ENCODE data around the gene GUK1. TPM values are rescaled to one million over a fixed set of nuclear protein-coding genes. Genes with fewer than 3 reads are reported as not detected.

The GUK1 gene, protein sequence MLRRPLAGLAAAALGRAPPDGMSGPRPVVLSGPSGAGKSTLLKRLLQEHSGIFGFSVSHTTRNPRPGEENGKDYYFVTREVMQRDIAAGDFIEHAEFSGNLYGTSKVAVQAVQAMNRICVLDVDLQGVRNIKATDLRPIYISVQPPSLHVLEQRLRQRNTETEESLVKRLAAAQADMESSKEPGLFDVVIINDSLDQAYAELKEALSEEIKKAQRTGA
- total RNA-seq (100 to 1,000 TPM; 179 to 185 TPM), polyA plus RNA-seq (100 to 1,000 TPM; 382 to 488 TPM)

- peaks cover 0 to 24% of the 10 kb centered on the region in 2 donors for H3K36me3 Mint-ChIP-seq
- intact Hi-C loops (cut with micrococcal nuclease), result loop anchor here (1.0 to 2.0 kb wide), 7 partner anchors 25 to 405 kb away; partner anchors contain the start of genes ARF1, C1orf35, IBA57 and JMJD4
- CTCF ChIA-PET (ENCODE audit: partially characterized antibody), result interaction anchor here (0.8 to 7.3 kb wide), 3 partner anchors 10 to 30 kb away, joined by 3 to 50 read pairs (median 13); partner anchors contain the start of gene IBA57
Measured at GRCh38 chr1:228139931-228140723, at the start of gene GUK1. Gene GUK1, plus strand, starts transcription at chr1:228140279. Its CDS starts 24 bp downstream, at chr1:228140303.

DNA sequence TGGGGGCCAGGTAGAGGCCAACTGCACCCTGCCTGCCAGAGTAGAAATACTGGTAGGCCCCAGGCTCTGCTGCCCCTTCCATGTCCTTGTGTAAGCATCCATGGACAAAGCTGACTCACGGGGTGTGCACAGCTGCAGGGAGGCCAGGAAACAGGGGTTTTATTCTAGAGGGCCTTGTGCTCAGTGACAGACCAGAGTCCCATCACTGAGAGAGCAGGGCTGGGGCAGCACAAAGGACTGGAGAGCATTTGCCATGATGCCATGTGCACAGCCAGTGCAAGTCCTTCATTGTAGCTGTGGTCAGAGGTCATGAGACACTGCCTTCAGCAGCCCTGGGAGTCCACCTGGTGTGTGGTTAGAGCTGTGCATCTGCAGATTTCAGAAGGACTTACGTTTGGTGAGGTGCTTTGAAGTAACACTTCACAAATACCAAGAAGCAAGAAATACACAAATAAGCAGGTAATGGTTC is 49.4 kb upstream of the GUK1 start:
- H3K4me1 ChIP-seq (ENCODE audit: insufficient read depth, low read length), result peaks cover 80% of the 10 kb centered on the region
- no peak for DNase-seq
- H3K27ac ChIP-seq (ENCODE audit: low read depth, low read length), result peak overlapping the region; percentile 45
- H3K27ac Mint-ChIP-seq, result peak overlapping the region in 6 of 7 donors; percentile 47 to 99 (median 76)
- peaks cover 0 to 12% (median 9%) of the 10 kb centered on the region in 8 donors for H3K9me3 Mint-ChIP-seq
- H3K36me3 Mint-ChIP-seq, result peaks cover 31 to 62% of the 10 kb centered on the region in 2 donors
- CTCF ChIA-PET (ENCODE audit: partially characterized antibody), result interaction anchor here (1.3 kb wide), 1 partner anchor 40 kb away, joined by 4 read pairs; no protein-coding TSS in a partner anchor
- no peaks in the 10 kb centered on the region for H3K27me3 Mint-ChIP-seq
- H3K4me3 Mint-ChIP-seq, result peak overlapping the region; percentile 13 to 90 (median 66)
- H3K4me3 ChIP-seq (ENCODE audit: low read length in 2 of 2), result no peak overlapping the region
- peaks cover 62 to 96% (median 79%) of the 10 kb centered on the region in 4 donors for H3K4me1 Mint-ChIP-seq
- no peaks in the 10 kb centered on the region for H3K27me3 ChIP-seq (ENCODE audit: insufficient read depth, low read length)
- POLR2A ChIA-PET (ENCODE audit: partially characterized antibody), result interaction anchor here (2.1 to 12.8 kb wide), 3 partner anchors 4 to 15 kb away, joined by 6 to 146 read pairs (median 146); partner anchors contain the start of gene ARF1
- intact Hi-C loops (cut with micrococcal nuclease), result no loop called here
- H3K9me3 ChIP-seq (ENCODE audit: control insufficient read depth in 1 of 2, low read length in 2 of 2), result peaks cover 0 to 10% of the 10 kb centered on the region in 2 donors
- peaks cover 15% of the 10 kb centered on the region for H3K36me3 ChIP-seq (ENCODE audit: insufficient read depth, low read length)

More at GRCh38 chr1:228139931-228140723, at the start of gene GUK1:
- Histone ChIP-seq H3K36me3 (ENCODE audit: insufficient read depth, low read length) (peaks cover 4% of the 10 kb centered on the region), H3K27me3 (ENCODE audit: insufficient read depth, low read length) (no peaks in the 10 kb centered on the region), H3K4me1 (ENCODE audit: insufficient read depth, low read length) (peaks cover 47% of the 10 kb centered on the region), H3K27ac (ENCODE audit: low read depth, low read length) (peak within 1 kb of the TSS; percentile 98), H3K4me3 (ENCODE audit: low read length in 2 of 2) (peak within 1 kb of the TSS; percentile 94 to 99), H3K9me3 (ENCODE audit: control insufficient read depth in 1 of 2, low read length in 2 of 2) (no peaks in the 10 kb centered on the region)
- peak; percentile 100 for DNase-seq
- peak within 1 kb of the TSS; percentile 91 to 100 (median 100) for H3K27ac Mint-ChIP-seq
- peaks cover 14 to 47% (median 35%) of the 10 kb centered on the region in 4 donors for H3K4me1 Mint-ChIP-seq
- POLR2A ChIA-PET (ENCODE audit: partially characterized antibody), result interaction anchor here (0.6 to 5.3 kb wide), 20 partner anchors 9 to 1419 kb away, joined by 3 to 127 read pairs (median 6); partner anchors contain the start of genes ABCB10, ARF1, GJC2 and IBA57
- H3K27me3 Mint-ChIP-seq, result peaks cover 0 to 7% of the 10 kb centered on the region in 2 donors
- H3K4me3 Mint-ChIP-seq, result peak within 1 kb of the TSS; percentile 92 to 97 (median 96)
- H3K9me3 Mint-ChIP-seq, result no peaks in the 10 kb centered on the region

DNA sequence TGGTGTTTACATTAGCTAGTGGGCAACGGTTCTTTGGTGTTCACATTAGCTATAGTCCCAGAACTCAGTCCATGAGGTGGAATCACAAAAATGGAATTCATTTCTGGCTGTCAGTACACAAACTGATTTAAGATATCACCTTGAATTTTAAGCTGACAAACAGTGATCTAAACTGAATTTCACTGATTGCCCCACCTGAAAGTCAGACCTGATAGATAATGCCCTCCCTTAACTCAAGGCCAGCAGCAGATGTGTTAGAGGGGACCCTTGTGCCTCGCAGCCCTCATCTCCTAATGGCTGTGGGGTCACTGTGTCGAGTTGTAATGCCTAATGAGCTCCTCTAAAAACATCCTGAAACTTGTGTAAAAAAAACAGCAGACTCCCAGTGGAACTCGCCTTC is 49.0 kb upstream of the GUK1 start:
- ChIA-PET CTCF (ENCODE audit: partially characterized antibody) (interaction anchor here (1.0 to 1.3 kb wide), 2 partner anchors 40 to 91 kb away, joined by 4 to 5 read pairs; no protein-coding TSS in a partner anchor), POLR2A (ENCODE audit: partially characterized antibody) (interaction anchor here (1.0 to 12.8 kb wide), 4 partner anchors 4 to 15 kb away, joined by 4 to 146 read pairs (median 76); partner anchors contain the start of gene ARF1)
- Mint-ChIP-seq H3K27me3 (no peaks in the 10 kb centered on the region), H3K9me3 (peaks cover 0 to 12% (median 10%) of the 10 kb centered on the region in 8 donors), H3K4me1 (peaks cover 62 to 96% (median 79%) of the 10 kb centered on the region in 4 donors), H3K4me3 (peak overlapping the region in 6 of 8 donors; percentile 32 to 90 (median 58)), H3K36me3 (peaks cover 35 to 66% of the 10 kb centered on the region in 2 donors), H3K27ac (peak overlapping the region; percentile 36 to 99 (median 77))
- peaks cover 0 to 10% of the 10 kb centered on the region in 2 donors for H3K9me3 ChIP-seq (ENCODE audit: control insufficient read depth in 1 of 2, low read length in 2 of 2)
- intact Hi-C loops (cut with micrococcal nuclease), result no loop called here
- no peaks in the 10 kb centered on the region for H3K27me3 ChIP-seq (ENCODE audit: insufficient read depth, low read length)
- DNase-seq, result no peak
- peak overlapping the region; percentile 45 for H3K27ac ChIP-seq (ENCODE audit: low read depth, low read length)
- H3K36me3 ChIP-seq (ENCODE audit: insufficient read depth, low read length), result peaks cover 18% of the 10 kb centered on the region
- H3K4me3 ChIP-seq (ENCODE audit: low read length in 2 of 2), result no peak overlapping the region
- H3K4me1 ChIP-seq (ENCODE audit: insufficient read depth, low read length), result peaks cover 80% of the 10 kb centered on the region

GRCh38 chr1:228092342-228093049 is 47.6 kb upstream of the GUK1 start:
- H3K27ac ChIP-seq (ENCODE audit: low read depth, low read length), result peak overlapping the region; percentile 36
- CTCF ChIA-PET (ENCODE audit: partially characterized antibody), result interaction anchor here (1.0 kb wide), 1 partner anchor 93 kb away, joined by 5 read pairs; no protein-coding TSS in a partner anchor
- H3K36me3 ChIP-seq (ENCODE audit: insufficient read depth, low read length), result peaks cover 30% of the 10 kb centered on the region
- H3K4me3 ChIP-seq (ENCODE audit: low read length in 2 of 2), result no peak overlapping the region
- Mint-ChIP-seq H3K27me3 (no peaks in the 10 kb centered on the region), H3K9me3 (peaks cover 0 to 12% (median 10%) of the 10 kb centered on the region in 8 donors), H3K36me3 (peaks cover 37 to 70% of the 10 kb centered on the region in 2 donors), H3K27ac (peak overlapping the region in 5 of 7 donors; percentile 41 to 99 (median 68)), H3K4me3 (peak overlapping the region in 3 of 8 donors; percentile 13 to 67 (median 53)), H3K4me1 (peaks cover 51 to 94% (median 72%) of the 10 kb centered on the region in 4 donors)
- intact Hi-C loops (cut with micrococcal nuclease), result no loop called here
- H3K27me3 ChIP-seq (ENCODE audit: insufficient read depth, low read length), result no peaks in the 10 kb centered on the region
- peaks cover 0 to 10% of the 10 kb centered on the region in 2 donors for H3K9me3 ChIP-seq (ENCODE audit: control insufficient read depth in 1 of 2, low read length in 2 of 2)
- no peak for DNase-seq
- peaks cover 71% of the 10 kb centered on the region for H3K4me1 ChIP-seq (ENCODE audit: insufficient read depth, low read length)
- POLR2A ChIA-PET (ENCODE audit: partially characterized antibody), result interaction anchor here (1.0 to 12.8 kb wide), 3 partner anchors 4 to 13 kb away, joined by 4 to 146 read pairs (median 146); partner anchors contain the start of gene ARF1

DNA sequence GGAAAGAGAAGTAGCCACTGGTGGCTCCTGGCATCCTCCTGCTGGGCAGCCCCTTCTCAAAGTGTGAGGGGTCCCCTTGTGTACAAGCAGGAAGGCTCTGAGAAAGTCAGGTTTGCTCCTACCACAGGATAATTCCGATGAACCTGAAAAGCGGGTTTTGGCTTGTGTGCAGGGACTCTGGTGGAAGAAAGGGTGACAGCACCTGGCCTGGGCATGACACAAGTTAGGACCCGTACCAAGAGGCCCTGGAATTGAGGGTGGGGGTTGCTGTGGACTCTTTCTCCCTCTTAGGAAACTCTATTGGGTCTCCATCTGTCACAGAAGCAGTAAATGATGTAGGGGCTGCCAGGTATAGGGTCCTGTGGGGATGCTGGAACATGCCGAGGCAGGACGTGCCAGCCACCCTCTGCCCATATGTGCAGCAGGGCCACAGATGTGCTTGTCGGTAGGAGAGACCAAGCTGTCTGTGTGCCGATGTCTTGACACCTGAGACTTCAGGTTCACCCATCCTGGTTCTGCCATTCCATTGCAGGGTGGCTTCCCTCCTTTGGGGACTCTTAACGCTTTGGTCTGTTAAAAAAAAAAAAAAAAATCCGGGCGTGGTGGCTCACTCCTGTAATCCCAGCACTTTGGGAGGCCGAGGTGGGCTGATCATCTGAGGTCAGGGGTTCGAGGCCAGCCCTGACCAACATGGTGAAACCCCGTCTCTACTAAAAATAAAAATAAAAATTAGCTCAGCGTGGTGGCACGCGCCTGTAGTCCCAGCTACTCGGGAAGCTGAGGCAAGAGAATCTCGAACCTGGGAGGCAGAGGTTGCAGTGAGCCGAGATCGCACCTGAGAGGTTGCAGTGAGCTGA is 46.8 kb upstream of the GUK1 start:
- H3K27me3 Mint-ChIP-seq, result no peaks in the 10 kb centered on the region
- H3K4me3 Mint-ChIP-seq, result peak overlapping the region in 1 of 8 donors; percentile 12
- Histone ChIP-seq H3K36me3 (ENCODE audit: insufficient read depth, low read length) (peaks cover 38% of the 10 kb centered on the region), H3K4me1 (ENCODE audit: insufficient read depth, low read length) (peaks cover 63% of the 10 kb centered on the region), H3K27me3 (ENCODE audit: insufficient read depth, low read length) (no peaks in the 10 kb centered on the region), H3K4me3 (ENCODE audit: low read length in 2 of 2) (no peak overlapping the region), H3K27ac (ENCODE audit: low read depth, low read length) (no peak overlapping the region), H3K9me3 (ENCODE audit: control insufficient read depth in 1 of 2, low read length in 2 of 2) (peaks cover 0 to 10% of the 10 kb centered on the region in 2 donors)
- H3K4me1 Mint-ChIP-seq, result peaks cover 44 to 90% (median 67%) of the 10 kb centered on the region in 4 donors
- ChIA-PET POLR2A (ENCODE audit: partially characterized antibody) (interaction anchor here (1.1 to 12.8 kb wide), 2 partner anchors 7 to 15 kb away, joined by 4 to 146 read pairs; partner anchors contain the start of gene ARF1), CTCF (ENCODE audit: partially characterized antibody) (no interaction called here)
- H3K27ac Mint-ChIP-seq, result peak overlapping the region in 2 of 7 donors; percentile 64 to 68
- H3K36me3 Mint-ChIP-seq, result peaks cover 39 to 70% of the 10 kb centered on the region in 2 donors
- intact Hi-C loops (cut with micrococcal nuclease), result no loop called here
- no peak for DNase-seq
- H3K9me3 Mint-ChIP-seq, result peaks cover 0 to 12% (median 10%) of the 10 kb centered on the region in 8 donors
